Endothelial cell of umbilical vein (primary cell): ENCODE measurements around the gene MCTP1. TPM values are rescaled to one million over a fixed set of nuclear protein-coding genes. Genes with fewer than 3 reads are reported as not detected.

Source experiments
- BruUV-seq: library from RNA; stranded (reverse); fragments of 400-500 nt; replicated peaks from 2 replicates; lab custom pipeline; 2021; lab: Mats Ljungman, UMichigan
- CTCF ChIA-PET: fragments of 300-600, 350-600 bp; sonication (Branson Sonifier 250); formaldehyde crosslinking; loops from one replicate; lab custom pipeline; 2021; ENCODE audit warnings: antibody characterized with exemption, inconsistent platforms; lab: Charles Lee
- POLR2A ChIA-PET: fragments of 300-600, 350-600 bp; sonication (Branson Sonifier 250); formaldehyde crosslinking; loops from one replicate; lab custom pipeline; 2021; ENCODE audit warnings: antibody characterized with exemption, inconsistent platforms; lab: Charles Lee
- DNase-seq: peaks from one replicate; pipeline ENCODE4 v3.0.0-alpha.2; 2011; ENCODE audit warnings: low read depth, low spot score
- FAIRE-seq: peaks from 2 replicates; lab custom pipeline; 2011; peaks lifted over from hg19 to GRCh38; lab: Jason Lieb, UNC
- H2AFZ ChIP-seq: 2 replicates; pipeline ENCODE4 v1.6.0; 2012; ENCODE audit warnings: low read depth, low read length, control low read depth, inconsistent platforms
- H3K27ac ChIP-seq: 2 replicates; pipeline ENCODE4 v1.5.1; 2011; ENCODE audit warnings: low read depth, mild to moderate bottlenecking, control low read depth, low read length, moderate library complexity; ENCODE audit not compliant: insufficient read depth
- H3K27me3 ChIP-seq, 2 experiments: 2 replicates each; pipeline versions ENCODE4 v1.6.0 to v1.6.1; 2011; ENCODE audit warnings: low read length in 2 of 2, mixed read lengths in 1 of 2; ENCODE audit not compliant: control insufficient read depth in 2 of 2, insufficient read depth in 2 of 2
- H3K36me3 ChIP-seq, 2 experiments: 2 replicates in 1 of 2; 3 replicates in 1 of 2; pipeline ENCODE4 v1.5.1; 2011; ENCODE audit warnings: low read length in 2 of 2, mild to moderate bottlenecking in 1 of 2, moderate library complexity in 1 of 2; ENCODE audit not compliant: control insufficient read depth in 2 of 2, insufficient read depth in 2 of 2; ENCODE audit errors: extremely low read depth in 1 of 2
- H3K4me1 ChIP-seq: 3 replicates; pipeline ENCODE4 v1.5.1; 2011; ENCODE audit warnings: mild to moderate bottlenecking, low read length; ENCODE audit not compliant: control insufficient read depth, insufficient read depth; ENCODE audit errors: extremely low read depth
- H3K4me2 ChIP-seq: 2 replicates; pipeline ENCODE4 v1.6.1; 2011; ENCODE audit warnings: low read length, control low read depth, mixed read lengths; ENCODE audit not compliant: insufficient read depth
- H3K4me3 ChIP-seq, 3 experiments: fragments of 200-600 bp in 1 of 3; sonication (generic), shearing (Covaris generic) in 1 of 3; replicated peaks in 1 of 3; 2 replicates each; pipeline ENCODE4 v1.5.1; 2011 to 2016; ENCODE audit warnings: control low read depth in 3 of 3, low read length in 3 of 3, mild to moderate bottlenecking in 2 of 3, inconsistent platforms in 1 of 3, low read depth in 1 of 3, moderate library complexity in 1 of 3; ENCODE audit not compliant: insufficient read depth in 1 of 3
- H3K79me2 ChIP-seq: 2 replicates; pipeline ENCODE4 v1.6.0; 2012; ENCODE audit warnings: low read length, inconsistent platforms; ENCODE audit not compliant: control insufficient read depth, insufficient read depth
- H3K9ac ChIP-seq: replicated peaks from 2 replicates; pipeline ENCODE3; 2011; ENCODE audit warnings: low read length, control low read depth; ENCODE audit not compliant: insufficient read depth; ENCODE audit errors: extremely low read depth
- H3K9me1 ChIP-seq: replicated peaks from 3 replicates; pipeline ENCODE4 v1.6.0; 2011; ENCODE audit warnings: mild to moderate bottlenecking, low read length; ENCODE audit not compliant: control insufficient read depth, insufficient read depth; ENCODE audit errors: extremely low read depth
- H3K9me3 ChIP-seq: replicated peaks from 2 replicates; pipeline ENCODE4 v1.5.1; 2012; ENCODE audit warnings: low read length, inconsistent platforms; ENCODE audit not compliant: control insufficient read depth, insufficient read depth
- H4K20me1 ChIP-seq: replicated peaks from 2 replicates; pipeline ENCODE3; 2011; ENCODE audit warnings: mild to moderate bottlenecking, low read length; ENCODE audit not compliant: control insufficient read depth, insufficient read depth; ENCODE audit errors: extremely low read depth
- EZH2 ChIP-seq: IDR thresholded peaks from 2 replicates; pipeline ENCODE4 v1.6.1; 2012; ENCODE audit warnings: borderline replicate concordance, low read depth, mild to moderate bottlenecking, moderate library complexity, low read length, inconsistent platforms; ENCODE audit not compliant: severe bottlenecking
- FOS ChIP-seq: IDR thresholded peaks from 2 replicates; pipeline ENCODE4 v1.6.1; 2011; ENCODE audit warnings: mild to moderate bottlenecking, low read length, moderate library complexity, borderline replicate concordance; ENCODE audit not compliant: insufficient read depth
- GATA2 ChIP-seq: IDR thresholded peaks from 2 replicates; pipeline ENCODE4 v1.7.0; 2011; ENCODE audit warnings: low read depth, mild to moderate bottlenecking, moderate library complexity, mixed read lengths, low read length; ENCODE audit not compliant: insufficient read length, insufficient read depth
- JUN ChIP-seq: IDR thresholded peaks from 2 replicates; pipeline ENCODE4 v1.6.1; 2011; ENCODE audit warnings: borderline replicate concordance, low read depth; ENCODE audit not compliant: insufficient read length, insufficient read depth
- MYC ChIP-seq: IDR thresholded peaks from one replicate; pipeline ENCODE4 v1.6.1; 2011; ENCODE audit warnings: mild to moderate bottlenecking, low read depth, low read length
- POLR2A ChIP-seq: IDR thresholded peaks from 2 replicates; pipeline ENCODE4 v1.6.1; 2012; ENCODE audit warnings: low read depth, mild to moderate bottlenecking, control low read depth, low read length
- POLR2AphosphoS5 ChIP-seq: IDR thresholded peaks from 2 replicates; pipeline ENCODE4 v1.6.1; 2012; ENCODE audit warnings: low read depth, mild to moderate bottlenecking, control low read depth, low read length, moderate library complexity; ENCODE audit not compliant: insufficient read depth
- dilution Hi-C: fragments of 300-500 bp; cut with MboI; formaldehyde crosslinking; loops from one replicate; pipeline ENCODE4 v1.15.0; 2019; ENCODE audit warnings: low sequenced_read_pairs; ENCODE audit not compliant: extremely low pct_ligation_motif_present
- intact Hi-C: fragments of 100-400 bp; cut with micrococcal nuclease; formaldehyde crosslinking; loops from one replicate; pipeline ENCODE4 v1.10.0; 2022
- polyA plus RNA-seq, 4 experiments: library from polyadenylated mRNA; depleted of rRNA in 3 of 4; stranded (reverse) in 3 of 4; unstranded in 1 of 4; fragments of >200 nt; gene quantifications; 2 replicates each; pipeline versions ENCODE4 v1.2.1 to v1.2.3, GENCODE V29; 2011 to 2012; ENCODE audit warnings: missing spikeins in 1 of 4
- total RNA-seq: library from RNA; stranded (reverse); gene quantifications from 2 replicates; pipeline ENCODE4 v1.2.3, GENCODE V29; 2021
- TF ChIP-seq, protein P1 (sequence below), 2 donors: IDR thresholded peaks; 1 replicate in 1 of 2; 2 replicates in 1 of 2; pipeline ENCODE4 v1.5.1; 2011; ENCODE audit warnings: low read length in 2 of 2, mild to moderate bottlenecking in 2 of 2, moderate library complexity in 2 of 2, control low read depth in 1 of 2, inconsistent platforms in 1 of 2, low read depth in 1 of 2; ENCODE audit not compliant: insufficient read depth in 1 of 2; ENCODE audit errors: extremely low read depth in 1 of 2
- TF ChIP-seq, protein P2 (sequence below): IDR thresholded peaks from 2 replicates; pipeline ENCODE4 v1.6.1; 2011; ENCODE audit not compliant: insufficient read depth, insufficient read length

MCTP1 gene
- total and polyA plus RNA-seq, 2 donors (not counting 3 experiments of a cell fraction or from before 2014, with no cell fraction given): 79.3 to 203 TPM

DNA sequence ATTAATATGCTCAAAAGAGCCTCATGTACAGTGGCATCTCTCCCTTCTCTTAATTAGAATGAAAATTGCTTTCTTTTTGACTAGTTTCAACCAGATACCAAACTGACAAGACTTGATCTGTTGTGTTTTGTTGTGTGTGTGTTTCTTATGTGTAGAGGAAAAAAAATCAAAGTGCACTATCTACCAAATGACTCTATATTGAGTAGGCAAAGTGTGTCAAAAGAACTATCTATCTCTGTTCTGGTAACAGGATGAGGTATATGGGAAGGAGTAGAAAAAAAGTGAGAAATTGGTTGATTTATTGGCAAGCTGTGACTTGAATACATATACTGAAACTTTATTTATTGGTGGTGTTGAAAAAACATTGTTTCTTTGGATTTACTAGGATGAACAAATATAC is 476.4 kb downstream of the MCTP1 start:
- dilution Hi-C loops (no loop called here), intact Hi-C loops (no loop called here)
- Histone ChIP-seq H2AFZ (no peak overlapping the region), H3K27ac (no peak overlapping the region), H3K79me2 (no peaks in the 10 kb centered on the region), H3K9me1 (no peaks in the 10 kb centered on the region), H3K4me1 (no peaks in the 10 kb centered on the region), H3K4me3 (no peak overlapping the region), H3K36me3 (no peaks in the 10 kb centered on the region), H3K4me2 (no peak overlapping the region), H3K9me3 (no peaks in the 10 kb centered on the region), H4K20me1 (no peaks in the 10 kb centered on the region), H3K9ac (no peak overlapping the region), H3K27me3 (no peaks in the 10 kb centered on the region)
- POLR2A ChIA-PET: no interaction called here
- BruUV-seq: no TSS peak
- CTCF ChIA-PET: no interaction called here
- DNase-seq (no peak), FAIRE-seq (no peak)
- TF ChIP-seq MYC (no peak), POLR2A (no peak)

DNA sequence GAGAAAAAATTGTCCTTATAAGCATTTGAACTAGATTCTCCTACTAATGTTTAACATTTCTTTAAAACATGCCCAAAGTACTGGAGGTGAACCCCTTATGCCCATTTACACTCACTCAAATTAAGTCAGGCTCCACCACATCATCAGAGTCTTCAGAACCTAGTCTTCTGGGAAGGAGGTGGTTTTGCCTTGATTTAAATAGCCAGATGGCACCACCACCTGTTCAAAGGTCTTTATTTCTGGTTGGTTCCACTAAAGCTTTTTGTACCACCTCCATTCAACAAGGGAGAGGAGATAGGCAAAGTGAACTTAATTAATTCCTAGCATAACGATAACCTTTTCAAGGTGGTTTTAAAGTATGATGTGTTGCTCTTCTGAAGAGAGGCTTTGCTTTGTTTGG is 476.9 kb downstream of the MCTP1 start:
- no peaks in the 10 kb centered on the region for H3K36me3 ChIP-seq
- dilution Hi-C loops (no loop called here), intact Hi-C loops (no loop called here)
- H2AFZ ChIP-seq: no peak overlapping the region
- FAIRE-seq: no peak
- H3K9ac ChIP-seq: no peak overlapping the region
- H3K4me2 ChIP-seq: no peak overlapping the region
- POLR2A ChIA-PET: no interaction called here
- no peaks in the 10 kb centered on the region for H3K9me3 ChIP-seq
- no peak for DNase-seq
- H3K4me3 ChIP-seq: no peak overlapping the region
- TF ChIP-seq, protein P1, sequence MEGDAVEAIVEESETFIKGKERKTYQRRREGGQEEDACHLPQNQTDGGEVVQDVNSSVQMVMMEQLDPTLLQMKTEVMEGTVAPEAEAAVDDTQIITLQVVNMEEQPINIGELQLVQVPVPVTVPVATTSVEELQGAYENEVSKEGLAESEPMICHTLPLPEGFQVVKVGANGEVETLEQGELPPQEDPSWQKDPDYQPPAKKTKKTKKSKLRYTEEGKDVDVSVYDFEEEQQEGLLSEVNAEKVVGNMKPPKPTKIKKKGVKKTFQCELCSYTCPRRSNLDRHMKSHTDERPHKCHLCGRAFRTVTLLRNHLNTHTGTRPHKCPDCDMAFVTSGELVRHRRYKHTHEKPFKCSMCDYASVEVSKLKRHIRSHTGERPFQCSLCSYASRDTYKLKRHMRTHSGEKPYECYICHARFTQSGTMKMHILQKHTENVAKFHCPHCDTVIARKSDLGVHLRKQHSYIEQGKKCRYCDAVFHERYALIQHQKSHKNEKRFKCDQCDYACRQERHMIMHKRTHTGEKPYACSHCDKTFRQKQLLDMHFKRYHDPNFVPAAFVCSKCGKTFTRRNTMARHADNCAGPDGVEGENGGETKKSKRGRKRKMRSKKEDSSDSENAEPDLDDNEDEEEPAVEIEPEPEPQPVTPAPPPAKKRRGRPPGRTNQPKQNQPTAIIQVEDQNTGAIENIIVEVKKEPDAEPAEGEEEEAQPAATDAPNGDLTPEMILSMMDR (IDR thresholded peaks at IDR 0.05; ENCODE audit: extremely low read depth in 1 of 2, insufficient read depth in 1 of 2, low read depth in 1 of 2, low read length in 2 of 2): no peak
- TF ChIP-seq POLR2AphosphoS5 (no peak), POLR2A (no peak), GATA2 (no peak), FOS (no peak), JUN (no peak), EZH2 (no peak), MYC (no peak)
- TF ChIP-seq, protein P2, sequence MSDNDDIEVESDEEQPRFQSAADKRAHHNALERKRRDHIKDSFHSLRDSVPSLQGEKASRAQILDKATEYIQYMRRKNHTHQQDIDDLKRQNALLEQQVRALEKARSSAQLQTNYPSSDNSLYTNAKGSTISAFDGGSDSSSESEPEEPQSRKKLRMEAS: no peak
- no peaks in the 10 kb centered on the region for H3K79me2 ChIP-seq
- no peaks in the 10 kb centered on the region for H3K9me1 ChIP-seq
- H3K4me1 ChIP-seq: no peaks in the 10 kb centered on the region
- H3K27me3 ChIP-seq: no peaks in the 10 kb centered on the region
- H3K27ac ChIP-seq: no peak overlapping the region
- no TSS peak for BruUV-seq
- CTCF ChIA-PET: no interaction called here
- no peaks in the 10 kb centered on the region for H4K20me1 ChIP-seq
